ENCODE measurements around the gene WDR3.
"Not testable (repeated sequence)": the region's sequence is repeated elsewhere in the genome, so short reads cannot be mapped to it uniquely, and the experiment has no call there.

WDR3 gene

DNA sequence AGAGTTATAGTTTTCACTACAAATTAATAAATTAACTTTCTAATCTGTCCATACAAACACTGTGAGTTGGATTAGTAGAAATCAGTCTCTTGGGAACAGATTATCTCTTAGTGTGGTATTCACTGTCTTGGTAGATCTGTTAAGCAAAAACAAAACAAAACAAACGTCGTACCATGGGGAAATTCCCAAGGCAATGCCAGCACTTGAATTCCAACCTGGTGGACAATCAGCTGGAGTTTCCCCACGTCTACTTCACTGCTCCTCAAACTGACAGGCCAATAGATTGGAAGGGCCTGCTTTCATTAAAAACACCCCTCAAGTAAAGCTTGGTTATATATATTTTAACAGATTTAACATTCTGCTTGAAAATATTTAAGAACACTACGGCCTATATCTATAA is 32.0 kb upstream of the WDR3 start:
- no peak overlapping the region for H3K27ac ChIP-seq
- TF ChIP-seq, protein P1, sequence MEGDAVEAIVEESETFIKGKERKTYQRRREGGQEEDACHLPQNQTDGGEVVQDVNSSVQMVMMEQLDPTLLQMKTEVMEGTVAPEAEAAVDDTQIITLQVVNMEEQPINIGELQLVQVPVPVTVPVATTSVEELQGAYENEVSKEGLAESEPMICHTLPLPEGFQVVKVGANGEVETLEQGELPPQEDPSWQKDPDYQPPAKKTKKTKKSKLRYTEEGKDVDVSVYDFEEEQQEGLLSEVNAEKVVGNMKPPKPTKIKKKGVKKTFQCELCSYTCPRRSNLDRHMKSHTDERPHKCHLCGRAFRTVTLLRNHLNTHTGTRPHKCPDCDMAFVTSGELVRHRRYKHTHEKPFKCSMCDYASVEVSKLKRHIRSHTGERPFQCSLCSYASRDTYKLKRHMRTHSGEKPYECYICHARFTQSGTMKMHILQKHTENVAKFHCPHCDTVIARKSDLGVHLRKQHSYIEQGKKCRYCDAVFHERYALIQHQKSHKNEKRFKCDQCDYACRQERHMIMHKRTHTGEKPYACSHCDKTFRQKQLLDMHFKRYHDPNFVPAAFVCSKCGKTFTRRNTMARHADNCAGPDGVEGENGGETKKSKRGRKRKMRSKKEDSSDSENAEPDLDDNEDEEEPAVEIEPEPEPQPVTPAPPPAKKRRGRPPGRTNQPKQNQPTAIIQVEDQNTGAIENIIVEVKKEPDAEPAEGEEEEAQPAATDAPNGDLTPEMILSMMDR (conservative IDR thresholded peaks at IDR 0.05) = no peak

DNA sequence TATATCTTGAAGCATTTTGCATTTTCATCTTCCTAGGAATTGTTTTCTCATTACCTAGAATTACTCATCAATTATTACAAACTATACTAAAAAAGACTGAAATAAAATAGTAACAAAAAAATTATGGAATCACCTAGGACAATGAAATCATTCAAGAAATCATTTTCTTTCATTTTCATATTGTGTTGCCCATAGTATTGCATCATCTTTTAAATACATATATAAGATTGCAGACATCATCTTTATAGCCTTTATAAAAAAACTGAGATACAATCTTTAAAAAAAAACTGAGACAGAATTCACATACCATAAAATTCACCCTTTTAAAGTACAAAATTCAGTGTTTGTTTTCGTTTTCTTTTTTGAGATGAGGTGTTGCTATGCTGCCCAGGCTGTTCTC is 29.7 kb upstream of the WDR3 start:
- no peak overlapping the region for H3K27ac ChIP-seq
- TF ChIP-seq, protein P1 (conservative IDR thresholded peaks at IDR 0.05) = no peak

DNA sequence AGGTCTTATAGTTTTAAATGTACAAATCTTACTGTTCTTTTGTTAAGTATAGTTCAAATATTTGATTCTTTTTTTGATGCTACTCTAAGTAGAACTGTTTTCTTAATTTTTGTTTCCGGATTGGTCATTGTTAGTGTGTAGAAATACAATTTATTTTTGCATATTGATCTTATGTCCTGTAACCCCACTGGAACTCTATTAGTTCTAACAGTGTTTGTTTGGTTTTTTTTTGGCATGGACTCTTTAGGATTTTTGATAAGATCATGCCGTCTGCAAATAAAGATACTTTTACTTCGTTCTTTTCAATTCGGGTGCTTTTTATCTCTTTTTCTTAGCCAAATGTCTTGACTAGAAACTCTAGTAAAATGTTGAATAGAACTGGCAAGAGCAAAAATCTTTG is 26.6 kb upstream of the WDR3 start:
- TF ChIP-seq, protein P1 (conservative IDR thresholded peaks at IDR 0.05) = no peak
- H3K27ac ChIP-seq = no peak overlapping the region

DNA sequence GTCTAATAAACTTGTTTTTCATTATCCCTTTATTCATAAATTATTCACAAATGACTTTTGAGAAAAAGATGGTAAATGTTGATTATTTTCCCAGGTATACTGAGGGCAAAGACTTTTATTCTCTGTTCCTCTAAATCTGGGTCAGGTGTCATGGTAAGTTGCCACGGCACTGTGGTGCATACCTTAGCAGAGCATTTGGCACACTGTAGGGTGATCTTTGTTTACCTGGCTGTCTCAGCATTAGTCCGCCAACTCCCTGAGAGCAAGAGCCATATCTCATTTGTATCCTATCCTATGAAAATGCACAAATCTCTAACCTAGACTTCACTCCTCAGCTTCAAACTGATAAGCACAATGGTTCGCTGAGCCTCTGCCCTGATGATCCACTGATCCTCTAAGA is 25.1 kb upstream of the WDR3 start:
- H3K27ac ChIP-seq = no peak overlapping the region
- TF ChIP-seq, protein P1 (conservative IDR thresholded peaks at IDR 0.05) = no peak

DNA sequence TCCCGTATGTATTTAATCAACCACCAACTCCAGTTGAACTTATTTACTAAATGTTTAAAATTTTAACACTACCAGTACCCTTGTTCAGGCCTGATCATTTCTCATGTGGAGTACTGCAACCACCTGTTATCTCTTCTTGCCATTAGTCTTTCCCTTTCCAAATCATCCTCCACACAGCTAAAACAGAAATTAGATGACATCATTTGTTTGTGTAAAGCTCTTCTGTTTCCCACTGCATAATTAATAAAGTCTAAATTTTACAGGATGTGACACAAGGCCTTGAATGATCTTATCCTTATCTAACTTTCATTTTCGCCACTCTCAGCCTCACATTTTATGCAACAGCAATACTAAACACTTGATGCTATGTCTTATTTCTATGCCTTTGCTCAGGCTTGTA is 24.5 kb upstream of the WDR3 start:
- TF ChIP-seq, protein P1 (conservative IDR thresholded peaks at IDR 0.05) = no peak

DNA sequence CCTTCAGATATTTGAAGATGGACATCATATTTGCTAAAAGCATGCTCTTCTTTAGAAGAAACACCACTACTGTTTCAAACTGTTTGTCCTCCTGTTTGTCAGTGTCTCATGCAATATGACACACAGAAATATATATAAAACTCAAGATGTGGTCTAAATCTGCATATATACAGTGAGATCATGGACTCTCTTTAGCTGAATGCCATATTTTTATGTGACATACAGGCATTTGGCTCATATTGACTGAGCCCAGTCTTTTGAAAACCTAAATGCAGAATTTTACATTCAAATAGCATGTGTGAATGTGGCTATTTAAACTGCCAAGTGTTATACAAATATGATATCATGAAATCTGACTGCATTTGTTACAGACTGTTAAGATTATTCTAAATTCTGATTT is 18.5 kb upstream of the WDR3 start:
- TF ChIP-seq, protein P1 (conservative IDR thresholded peaks at IDR 0.05) = no peak
- no peak overlapping the region for H3K27ac ChIP-seq

More for the DNA sequence above, 24.5 kb upstream of the WDR3 start:
- H3K27ac ChIP-seq = no peak overlapping the region

DNA sequence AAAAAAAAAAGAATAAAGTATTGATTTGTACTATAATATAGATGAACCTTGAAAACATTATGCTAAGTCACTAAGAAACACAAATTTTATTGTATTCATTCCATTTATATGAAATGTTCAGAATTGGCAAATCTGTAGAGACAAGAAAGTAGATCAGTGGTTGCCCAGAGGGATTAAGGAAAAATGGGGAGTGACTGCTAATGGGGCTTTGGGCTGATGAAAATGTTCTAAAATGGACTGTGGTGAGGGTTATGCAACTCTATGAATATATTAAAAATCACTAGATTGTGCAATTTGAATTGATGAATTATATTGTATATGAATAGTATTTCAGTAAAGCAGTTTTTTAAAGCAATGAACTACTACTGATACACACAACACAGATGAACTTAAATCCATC is 10.2 kb upstream of the WDR3 start:
- TF ChIP-seq, protein P1 (conservative IDR thresholded peaks at IDR 0.05) = no peak
- H3K27ac ChIP-seq = no peak overlapping the region

DNA sequence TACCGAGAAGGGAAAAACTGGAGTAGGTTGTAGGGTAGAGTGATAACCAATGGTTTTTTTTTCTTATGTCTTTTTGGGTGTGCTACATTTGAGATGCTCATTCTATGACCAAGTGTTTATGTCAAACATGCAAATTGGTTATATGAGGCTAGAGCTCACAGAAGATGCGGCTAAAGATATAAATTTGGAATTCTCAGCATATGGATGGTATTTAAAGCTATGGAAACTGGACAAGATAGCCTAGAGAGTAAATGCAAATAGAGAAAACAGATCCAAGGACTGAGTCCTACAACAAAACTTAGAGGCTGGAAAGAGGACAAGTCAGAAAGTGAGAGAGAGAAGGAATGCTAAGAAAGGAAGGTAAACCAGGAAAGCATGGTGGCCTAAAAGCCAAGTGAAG is 7.5 kb upstream of the WDR3 start:
- TF ChIP-seq, protein P1 (conservative IDR thresholded peaks at IDR 0.05) = no peak
- H3K27ac ChIP-seq = no peak overlapping the region

DNA sequence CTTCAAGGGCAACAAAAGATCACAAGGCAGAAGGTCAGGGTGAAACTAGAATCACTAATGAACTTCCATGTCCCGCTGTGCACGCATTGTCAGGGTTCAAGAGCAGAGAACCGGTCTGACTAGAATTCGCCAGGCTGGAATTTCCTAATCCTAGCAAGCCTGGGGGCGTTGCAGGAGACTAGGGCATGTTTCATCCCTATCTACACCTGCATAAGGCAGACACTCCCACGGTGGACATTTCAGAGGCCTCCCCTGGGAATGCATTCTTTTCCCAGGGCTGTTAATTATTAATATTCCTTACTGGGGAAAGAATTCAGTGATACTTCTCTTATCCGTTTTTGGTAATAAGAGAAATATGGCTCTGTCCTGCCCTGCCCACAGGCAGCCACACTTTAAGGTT is 6.8 kb upstream of the WDR3 start:
- not testable (repeated sequence) for H3K27ac ChIP-seq

All from VCaP (cell line).